GM19455 (cell line): ENCODE measurements around the gene TRIM3.

Experiments used
- ATAC-seq: cut with Tn5 transposase; IDR thresholded peaks from one replicate; pipeline ENCODE4 v1.9.1; 2021; ENCODE audit not compliant: unreplicated experiment

Gene TRIM3

GRCh38 chr11:6442441-6442840 lies 31.3 kb downstream of the TRIM3 start:
- no peak for ATAC-seq

GRCh38 chr11:6440906-6441358 lies 32.8 kb downstream of the TRIM3 start, which contains the start of gene HPX:
Gene HPX (minus strand): TSS chr11:6440987. CDS start chr11:6440963, 24 bp downstream.
- no peak for ATAC-seq

GRCh38 chr11:6438979-6439571 lies 34.7 kb downstream of the TRIM3 start:
- ATAC-seq = no peak

- ATAC-seq = no peak
These were observed 35.7 kb downstream of the TRIM3 start for GRCh38 chr11:6437993-6438392.

GRCh38 chr11:6437423-6437822 lies 36.3 kb downstream of the TRIM3 start:
- ATAC-seq = no peak

- ATAC-seq = no peak
These were observed 39.6 kb downstream of the TRIM3 start for GRCh38 chr11:6433998-6434660.

- ATAC-seq = no peak
These were observed 41.9 kb downstream of the TRIM3 start for GRCh38 chr11:6431861-6432260.

GRCh38 chr11:6427516-6427915 lies 46.2 kb downstream of the TRIM3 start:
- no peak for ATAC-seq

GRCh38 chr11:6420677-6421076 lies 53.1 kb downstream of the TRIM3 start:
- no peak for ATAC-seq

- peak; percentile 56 for ATAC-seq
These were observed 54.6 kb downstream of the TRIM3 start, which contains the start of gene APBB1 for GRCh38 chr11:6419009-6419631. Gene APBB1 (minus strand): TSS chr11:6419094. CDS start chr11:6411347, 7,747 bp downstream.

GRCh38 chr11:6418557-6419008 lies 55.2 kb downstream of the TRIM3 start:
- ATAC-seq = no peak

- no peak for ATAC-seq
These were observed 55.7 kb downstream of the TRIM3 start for GRCh38 chr11:6417907-6418556.

GRCh38 chr11:6415797-6416196 lies 57.9 kb downstream of the TRIM3 start:
- no peak for ATAC-seq

- ATAC-seq = no peak
These were observed 58.8 kb downstream of the TRIM3 start for GRCh38 chr11:6414874-6415328.

GRCh38 chr11:6413791-6414201 lies 59.9 kb downstream of the TRIM3 start:
- no peak for ATAC-seq

GRCh38 chr11:6411594-6412031 lies 62.1 kb downstream of the TRIM3 start:
- no peak for ATAC-seq

GRCh38 chr11:6410695-6411430 lies 62.9 kb downstream of the TRIM3 start:
- no peak for ATAC-seq

- ATAC-seq = no peak
These were observed 67.4 kb downstream of the TRIM3 start for GRCh38 chr11:6406370-6406769.

- no peak for ATAC-seq
These were observed 67.9 kb downstream of the TRIM3 start for GRCh38 chr11:6405846-6406245.

GRCh38 chr11:6405052-6405667 lies 68.6 kb downstream of the TRIM3 start:
- ATAC-seq = no peak
